Stomach (tissue), 4 donors: ENCODE data around the gene ZBTB7A.

Experiments
- CTCF ChIP-seq, 7 experiments: fragments of 450-650 bp in 4 of 7; fragments of 200-600 bp in 3 of 7; sonication (generic) in 3 of 7; IDR thresholded peaks; one replicate each; pipeline ENCODE4 v1.5.1; 2016 to 2019; ENCODE audit warnings: antibody characterized with exemption in 7 of 7, control low read depth in 2 of 7, mild to moderate bottlenecking in 1 of 7
- POLR2A ChIP-seq, 4 donors: fragments of 450-650 bp; IDR thresholded peaks; one replicate each; pipeline ENCODE4 v1.6.1; 2016; ENCODE audit warnings: antibody characterized with exemption in 4 of 4, control low read depth in 2 of 4, mild to moderate bottlenecking in 1 of 4, moderate library complexity in 1 of 4

GRCh38 chr19:4099041-4099764 is 32.5 kb upstream of the ZBTB7A start:
- TF ChIP-seq CTCF (IDR thresholded peaks at IDR 0.05) = no peak
- no peak for TF ChIP-seq POLR2A (IDR thresholded peaks at IDR 0.05)
